Stimulated activated CD8-positive, alpha-beta memory T cell treated with anti-CD3 and anti-CD28 coated beads, Interleukin-7, amount 100 ng/mL, for 24 hours (primary cell): ENCODE measurements around the gene UVRAG.
"Not testable (repeated sequence)": the region's sequence is repeated elsewhere in the genome, so short reads cannot be mapped to it uniquely, and the experiment has no call there.

Experiments used
- DNase-seq: peaks from one replicate; pipeline ENCODE4 v3.0.0-alpha.2; 2020; ENCODE audit warnings: low read depth

UVRAG gene

DNA sequence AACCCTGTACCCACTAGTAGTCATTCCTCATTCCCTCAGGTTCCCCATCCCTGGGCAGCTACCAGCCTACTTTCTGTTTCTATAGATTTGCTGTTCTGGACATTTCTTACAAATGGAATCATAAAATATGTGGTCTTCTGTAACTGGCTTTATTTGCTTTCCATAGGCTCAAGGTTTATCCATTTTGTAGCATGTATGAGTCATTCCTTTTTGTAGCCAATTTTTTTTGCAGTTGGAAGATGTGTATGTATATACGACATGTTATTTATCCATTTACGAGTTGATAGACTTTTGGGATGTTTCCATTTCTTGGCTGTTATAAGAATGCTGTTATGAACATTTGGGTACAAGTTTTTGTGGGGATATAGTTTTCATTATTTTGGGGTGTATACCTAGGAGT lies 260.7 kb downstream of the UVRAG start:
- no peak for DNase-seq

DNA sequence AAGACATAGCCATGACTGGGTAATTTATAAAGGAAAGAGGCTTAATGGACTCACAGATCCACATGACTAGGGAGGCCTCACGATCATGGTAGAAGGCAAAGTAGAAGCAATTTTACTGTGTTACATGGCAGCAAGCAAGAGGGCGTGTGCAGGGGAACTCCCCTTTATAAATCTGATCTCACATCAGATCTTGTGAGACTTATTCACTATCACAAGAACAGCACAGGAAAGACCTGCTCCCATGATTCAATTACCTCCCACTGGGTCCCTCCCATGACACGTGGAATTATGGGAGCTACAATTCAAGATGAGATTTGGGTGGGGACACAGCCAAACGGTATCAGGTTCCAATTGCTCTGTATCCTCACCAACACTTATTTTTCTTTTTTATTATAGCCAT lies 261.2 kb downstream of the UVRAG start:
- not testable (repeated sequence) for DNase-seq

DNA sequence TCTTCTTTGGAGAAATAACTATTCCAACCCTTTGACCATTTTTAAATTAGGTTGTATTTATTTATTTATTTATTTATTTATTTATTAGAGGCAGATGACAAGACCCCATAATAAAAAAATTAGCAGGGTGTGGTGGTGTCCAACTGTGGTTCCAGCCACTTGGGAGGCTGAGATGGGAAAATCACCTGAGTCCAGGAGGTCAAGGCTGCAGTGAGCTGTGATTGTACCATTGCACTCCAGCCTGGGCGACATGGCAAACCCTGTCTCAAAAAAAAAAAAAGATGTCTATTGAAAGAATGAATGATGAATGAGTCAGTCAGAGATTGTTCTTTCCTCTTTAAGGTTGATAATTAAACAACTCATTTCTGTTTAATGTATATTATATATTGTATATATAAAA lies 261.7 kb downstream of the UVRAG start:
- no peak for DNase-seq

DNA sequence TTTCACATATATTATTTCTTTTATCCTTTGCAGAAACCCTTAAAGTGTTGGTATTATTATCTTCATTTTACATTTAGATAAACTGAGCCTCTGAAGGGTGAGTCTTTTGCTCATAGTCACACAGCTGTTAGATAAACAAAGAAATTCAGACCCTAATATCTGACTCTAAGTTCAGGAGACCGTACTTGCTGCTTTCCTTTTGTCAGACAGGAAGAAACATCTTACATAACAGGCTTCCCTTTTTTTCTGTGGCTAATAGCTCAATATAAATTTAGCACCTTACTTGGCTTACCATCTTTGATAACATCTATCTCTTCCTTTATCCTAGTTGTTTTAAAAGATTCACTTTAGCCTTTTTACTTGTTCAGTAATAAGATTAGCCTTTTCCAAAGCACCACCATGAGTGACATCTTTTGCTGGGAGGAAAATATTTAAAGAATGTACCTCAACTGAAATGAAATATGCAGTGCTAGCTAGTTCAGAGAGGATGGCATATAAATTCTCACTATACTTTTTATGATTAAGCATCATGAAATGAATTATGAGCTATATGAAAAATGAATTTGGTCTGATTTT lies 262.7 kb downstream of the UVRAG start:
- no peak for DNase-seq

DNA sequence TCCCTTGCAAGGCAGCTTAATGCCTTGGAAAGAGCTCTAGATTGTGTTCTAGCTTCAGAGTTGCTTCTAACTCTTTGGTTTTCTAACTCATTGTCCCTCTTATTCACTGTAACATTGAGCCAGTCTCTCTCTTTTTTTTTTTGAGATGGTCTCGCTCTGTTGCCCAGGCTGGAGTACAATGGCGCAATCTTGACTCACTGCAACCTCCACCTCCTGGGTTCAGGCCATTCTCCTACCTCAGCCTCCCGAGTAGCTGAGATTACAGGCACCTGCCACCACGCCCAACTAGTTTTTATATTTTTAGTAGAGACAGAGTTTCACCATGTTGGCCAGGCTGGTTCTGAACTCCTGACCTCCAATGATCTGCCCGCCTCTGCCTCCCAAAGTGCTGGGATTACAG lies 266.1 kb downstream of the UVRAG start:
- DNase-seq = not testable (repeated sequence)

DNA sequence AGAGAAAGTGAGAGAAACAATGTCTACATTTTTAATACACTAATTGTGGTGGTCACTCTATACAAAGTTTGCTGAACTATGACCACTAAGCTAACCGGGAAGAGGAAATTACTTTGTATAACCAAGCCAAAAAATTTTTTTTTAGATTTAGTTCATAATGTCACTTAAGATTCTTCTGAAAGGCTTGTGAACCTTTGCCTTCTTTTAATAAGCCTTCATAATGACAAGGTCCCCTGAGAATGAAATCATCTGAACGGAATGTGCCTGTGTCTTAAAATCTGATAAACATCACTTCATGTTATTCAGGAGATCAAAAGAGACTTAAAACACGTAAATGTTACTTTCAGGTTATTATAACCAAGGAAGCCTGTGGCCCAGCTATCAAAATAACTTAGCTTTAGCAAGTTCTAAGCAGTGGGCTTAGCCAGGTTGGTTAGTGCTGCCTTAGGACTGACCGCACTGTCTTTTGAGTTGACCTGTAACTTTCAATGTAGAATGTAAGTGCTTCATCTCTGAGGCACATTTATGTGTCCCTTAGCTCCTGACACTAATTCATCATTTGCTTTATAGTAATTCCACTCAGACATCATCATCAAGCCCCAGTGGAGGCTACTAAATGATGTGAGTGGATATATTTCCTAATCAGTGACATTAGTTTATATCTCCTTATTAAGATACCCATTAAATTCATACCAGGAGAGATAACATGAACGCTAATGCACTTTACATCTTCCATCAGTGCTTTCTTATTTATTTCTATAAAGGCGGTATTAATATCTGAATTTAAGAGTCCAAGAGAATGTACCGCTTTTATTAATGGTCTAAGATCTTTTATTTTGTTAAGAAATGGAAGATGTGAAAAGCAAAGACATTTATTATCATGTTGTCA lies 268.8 kb downstream of the UVRAG start:
- DNase-seq = no peak

DNA sequence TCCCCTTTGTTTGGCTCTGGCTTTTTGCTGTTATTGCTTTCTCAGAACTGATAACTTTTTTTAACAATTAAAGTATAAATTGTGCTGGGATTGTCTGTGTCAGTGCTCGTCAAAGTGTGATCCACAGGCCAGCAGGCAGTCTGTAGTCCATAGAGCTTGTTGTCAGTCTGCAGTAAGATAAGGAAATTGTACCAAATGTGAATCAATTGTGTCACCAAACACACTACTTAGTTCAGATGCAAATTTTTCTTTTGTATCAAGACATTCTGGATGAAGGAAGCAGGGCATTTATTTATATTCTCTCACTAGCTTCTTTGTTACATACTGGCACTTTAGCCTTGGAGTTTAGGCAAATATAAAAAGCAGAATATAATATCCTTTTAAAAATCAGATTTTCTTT lies 270.3 kb downstream of the UVRAG start:
- no peak for DNase-seq

DNA sequence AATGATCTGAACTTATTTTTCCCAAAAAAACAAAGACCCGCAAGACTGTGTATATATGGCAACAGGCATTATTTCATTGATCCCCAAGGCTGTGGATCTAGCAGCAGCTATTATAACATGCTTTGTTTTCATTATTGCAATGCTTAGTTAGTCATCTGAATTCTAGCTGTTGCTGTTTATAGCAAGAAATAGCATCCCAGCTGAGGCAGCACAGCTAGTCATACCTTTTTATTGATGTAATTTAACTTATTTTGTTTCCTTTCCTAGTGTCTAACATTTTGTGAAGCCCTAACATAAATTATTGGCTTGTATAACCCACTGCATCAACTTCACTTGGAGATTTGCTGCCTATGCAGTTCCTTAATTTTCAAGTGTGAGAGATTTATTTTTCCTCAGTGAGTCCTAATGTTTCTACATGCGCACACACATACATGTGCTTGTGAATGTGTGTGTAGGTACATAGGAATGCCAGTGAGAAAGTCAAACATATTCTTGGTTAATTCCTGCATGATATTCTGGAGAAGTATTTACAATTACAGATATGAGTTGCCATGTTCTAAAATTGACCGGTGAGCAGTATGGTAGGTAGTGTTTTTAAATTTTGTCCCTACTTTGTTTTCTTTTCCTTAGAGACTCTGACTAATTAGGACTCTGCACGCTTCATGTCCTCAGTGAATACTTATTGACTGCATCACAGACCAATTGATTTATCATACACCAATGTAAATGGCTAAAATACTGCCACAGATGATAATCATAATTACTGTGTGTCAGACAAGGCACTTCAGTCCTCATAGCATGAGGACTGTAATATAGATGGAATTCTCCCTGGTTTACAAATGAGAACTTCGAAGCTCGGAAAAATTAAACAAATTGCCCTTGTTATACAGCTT lies 272.0 kb downstream of the UVRAG start:
- no peak for DNase-seq

DNA sequence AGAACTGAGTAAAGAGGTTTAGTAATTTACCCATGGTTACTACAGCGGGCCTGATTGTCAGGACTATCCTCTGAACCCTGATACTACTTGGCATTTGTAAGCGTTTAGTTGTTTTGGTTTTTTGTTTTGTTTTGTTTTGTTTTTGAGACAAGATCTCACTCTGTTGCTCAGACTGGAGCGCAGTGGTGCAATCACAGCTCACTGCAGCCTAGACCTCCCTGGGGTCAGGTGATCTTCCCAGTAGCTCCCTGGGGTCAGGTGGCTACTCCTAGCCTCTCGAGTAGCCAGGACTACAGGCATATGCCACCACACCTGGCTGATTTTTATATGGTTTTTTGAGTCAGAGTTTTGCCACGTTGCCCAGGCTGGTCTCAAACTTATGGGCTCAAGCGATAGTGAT lies 272.7 kb downstream of the UVRAG start:
- no peak for DNase-seq

DNA sequence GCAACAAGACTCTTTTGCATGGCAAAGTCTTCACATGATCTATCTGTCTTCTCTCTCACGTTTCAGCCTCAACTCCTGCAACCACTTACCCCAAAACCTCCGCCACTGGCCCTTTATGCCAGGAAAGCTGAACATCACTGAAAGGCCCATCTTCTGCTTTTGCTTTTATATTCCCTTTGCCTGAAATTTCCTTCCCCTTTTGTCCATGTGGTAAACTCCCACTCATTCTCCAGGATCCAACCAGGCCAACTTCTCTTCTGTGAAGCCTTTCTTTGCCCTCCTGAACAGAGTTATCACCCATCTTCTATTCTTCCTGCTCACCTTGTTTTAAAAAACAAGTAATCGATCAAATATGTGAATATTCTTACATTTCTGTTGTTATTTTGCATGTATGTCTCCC lies 273.5 kb downstream of the UVRAG start:
- no peak for DNase-seq

DNA sequence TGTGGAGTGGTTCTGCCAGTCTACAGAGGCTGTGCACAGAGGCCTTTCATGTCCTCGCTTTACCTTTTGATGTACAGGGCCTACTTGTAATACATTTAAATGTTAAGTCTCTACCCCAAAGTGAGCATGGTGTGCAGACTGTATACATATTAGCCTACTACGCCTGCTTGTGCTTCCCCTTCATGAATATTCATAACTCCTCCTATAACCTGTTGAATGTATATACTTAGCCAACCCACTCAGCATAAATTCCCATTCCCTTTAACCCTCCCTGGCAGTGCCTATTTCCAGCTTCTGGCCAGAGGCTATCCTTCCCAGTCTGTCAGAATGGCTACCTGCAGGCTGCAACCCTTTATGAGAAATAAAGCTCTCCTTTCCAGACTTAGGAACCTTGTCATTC lies 275.2 kb downstream of the UVRAG start:
- DNase-seq = no peak

DNA sequence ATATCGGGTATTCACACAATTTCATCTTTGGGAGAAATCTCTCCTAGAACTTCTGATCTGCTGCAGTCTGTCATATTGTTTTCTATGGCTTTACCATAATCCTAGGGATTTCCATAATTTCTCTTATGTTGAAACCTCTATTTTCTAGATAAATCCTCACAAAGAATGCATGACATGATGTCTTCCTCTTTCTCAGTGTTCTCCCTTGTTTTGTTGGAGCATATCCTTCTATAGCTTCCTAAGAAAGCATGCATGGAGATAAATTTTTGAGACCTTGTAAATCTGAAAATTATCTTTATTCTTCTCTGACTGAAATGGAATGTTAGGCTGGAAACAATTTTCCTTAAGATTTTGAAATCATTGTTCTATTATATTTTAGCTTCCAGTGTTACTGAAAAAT lies 275.8 kb downstream of the UVRAG start:
- no peak for DNase-seq

DNA sequence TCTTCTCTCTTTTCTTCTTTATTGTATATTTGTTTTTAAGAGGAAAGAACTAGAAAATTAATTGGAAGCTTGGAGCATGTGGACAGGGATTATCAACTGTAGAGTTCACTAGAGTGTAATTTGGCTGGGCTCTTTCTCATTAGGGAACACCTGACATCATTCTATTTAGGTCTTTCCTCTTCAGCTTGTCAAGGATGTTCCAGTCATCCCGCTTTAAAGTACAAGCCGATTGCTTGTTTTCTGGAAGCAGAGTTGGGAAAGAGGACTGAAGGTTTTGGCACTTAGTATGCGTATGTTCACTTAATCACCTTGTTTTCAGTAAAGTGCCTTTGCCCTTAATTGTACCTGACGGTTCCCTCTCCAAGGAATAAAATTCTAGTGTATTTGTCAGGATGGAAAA lies 279.7 kb downstream of the UVRAG start:
- no peak for DNase-seq

DNA sequence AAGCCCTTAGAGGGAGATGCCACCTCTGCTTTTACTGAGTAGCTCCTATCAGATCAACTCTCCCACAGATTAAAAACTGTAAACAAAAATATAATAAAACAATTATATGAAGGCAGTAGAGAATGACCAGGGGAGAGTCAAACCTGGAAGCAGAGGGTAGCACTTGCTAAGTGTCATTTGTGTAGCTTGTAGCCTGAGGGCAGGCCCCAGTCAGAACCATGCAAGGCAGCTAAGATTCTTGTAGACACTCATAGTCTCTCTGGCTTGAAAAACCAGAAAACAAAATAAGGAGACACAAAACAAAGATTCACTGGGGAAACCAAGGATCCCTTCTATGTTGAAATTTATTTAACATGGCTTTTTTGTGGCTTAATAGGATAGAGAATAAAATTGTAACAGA lies 280.9 kb downstream of the UVRAG start:
- DNase-seq = no peak

DNA sequence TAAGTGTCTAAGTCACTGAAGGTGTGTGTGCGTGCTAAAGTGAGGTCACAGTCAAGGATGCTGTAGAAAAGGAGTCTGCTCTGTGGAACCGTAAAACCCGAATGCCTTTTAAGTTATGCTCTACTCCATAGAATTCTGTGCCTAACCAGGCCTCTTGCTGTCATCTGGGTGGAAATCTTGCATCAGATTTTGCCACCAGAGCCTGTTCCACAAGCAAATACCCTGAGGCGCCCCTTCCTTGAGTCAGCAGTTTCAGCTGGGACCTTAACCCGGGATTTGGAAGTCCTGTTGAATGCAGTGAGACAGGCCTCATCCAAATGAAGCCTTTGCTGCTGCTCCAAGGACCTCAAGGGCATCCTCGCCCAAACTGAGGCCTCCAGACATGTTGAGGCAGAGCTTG lies 281.5 kb downstream of the UVRAG start:
- no peak for DNase-seq

DNA sequence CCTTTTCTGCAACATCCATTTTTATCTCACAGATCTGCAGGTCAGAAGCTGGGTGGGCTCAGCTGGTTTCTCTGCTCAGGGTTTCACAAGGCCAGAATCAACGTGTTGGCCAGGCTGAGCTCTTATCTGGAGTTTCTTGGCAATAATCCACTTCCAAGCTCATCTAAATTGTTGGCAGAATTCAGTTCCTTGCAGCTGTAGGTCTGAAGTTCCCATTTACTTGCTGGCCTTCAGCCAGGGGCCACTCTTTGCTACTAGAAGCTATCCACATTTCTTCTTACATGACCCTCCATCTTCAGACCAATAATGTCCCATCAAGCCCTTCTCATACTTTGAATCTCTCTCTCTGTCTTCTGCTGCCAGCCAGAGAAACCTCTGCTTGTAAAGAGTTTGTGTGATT lies 287.8 kb downstream of the UVRAG start:
- no peak for DNase-seq

DNA sequence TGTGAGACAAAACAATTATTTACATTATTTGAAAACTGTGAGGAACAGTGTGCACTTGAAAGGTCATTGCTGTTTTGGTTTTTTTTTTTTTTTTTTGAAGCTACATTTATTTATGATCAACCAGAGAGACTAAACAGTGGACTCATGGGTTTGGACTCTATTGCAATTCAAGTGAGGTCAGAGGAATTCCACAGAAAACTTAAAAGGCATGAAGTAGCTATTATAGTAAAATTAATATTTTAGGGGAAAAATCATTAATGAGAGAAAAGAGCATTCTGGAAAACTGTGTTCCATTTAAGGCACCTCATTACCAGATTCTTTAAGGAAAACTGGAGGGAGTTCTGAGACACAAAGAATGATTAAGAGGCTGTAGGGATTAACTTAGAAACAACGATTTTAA lies 288.4 kb downstream of the UVRAG start:
- DNase-seq = no peak

DNA sequence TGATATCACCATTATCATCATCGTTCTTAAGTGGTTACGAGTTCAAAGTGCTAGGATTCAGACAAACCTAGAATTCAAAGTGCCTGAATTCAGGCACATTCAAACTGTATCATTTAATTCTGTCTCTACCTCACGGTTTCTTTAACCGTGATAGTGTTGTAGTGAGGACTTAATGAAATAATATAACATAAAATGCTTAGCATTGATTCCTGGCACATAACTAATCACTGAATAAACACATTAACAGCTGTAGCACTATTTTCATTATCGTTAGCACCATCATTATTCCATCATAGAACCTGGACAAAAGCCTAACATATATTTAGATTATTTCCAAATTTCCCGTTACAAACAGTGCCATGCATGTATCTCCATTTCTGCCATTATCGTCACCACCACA lies 289.3 kb downstream of the UVRAG start:
- no peak for DNase-seq

DNA sequence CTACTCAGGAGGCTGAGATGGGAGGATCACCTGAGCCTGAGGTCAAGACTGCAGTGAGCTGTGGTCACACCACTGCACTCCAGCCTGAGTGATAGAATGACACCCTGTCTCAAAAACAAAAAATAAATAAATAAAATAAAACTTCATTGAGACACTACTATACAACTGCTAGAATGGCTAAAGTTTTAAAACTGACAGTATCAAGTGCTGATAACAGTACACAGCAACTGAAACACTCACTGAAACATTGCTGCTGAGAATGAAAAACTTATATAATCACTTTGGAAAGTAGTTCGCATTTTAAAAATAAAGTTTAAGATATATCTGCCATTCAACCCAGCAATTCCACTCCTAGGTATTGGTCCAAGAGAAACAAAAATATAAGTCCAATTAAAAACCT lies 290.6 kb downstream of the UVRAG start:
- no peak for DNase-seq

DNA sequence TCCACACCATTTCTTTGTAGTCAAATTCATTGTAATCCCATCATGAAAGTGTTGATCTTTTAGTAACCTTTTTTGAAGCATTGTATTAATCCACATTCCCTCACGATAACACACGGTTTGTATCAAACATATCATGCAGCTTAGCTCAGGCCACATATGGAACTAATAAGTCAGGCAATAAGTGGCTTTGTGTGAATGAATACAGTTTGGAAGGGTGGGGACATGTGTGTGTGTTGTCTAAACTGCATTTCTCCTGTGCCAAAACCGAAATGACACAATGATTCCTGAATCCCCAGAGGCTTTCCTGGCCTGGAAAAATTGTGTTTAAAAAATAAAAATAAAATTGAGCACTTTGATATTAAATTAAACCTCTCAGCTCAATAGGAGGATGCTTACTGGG lies 293.0 kb downstream of the UVRAG start:
- no peak for DNase-seq

DNA sequence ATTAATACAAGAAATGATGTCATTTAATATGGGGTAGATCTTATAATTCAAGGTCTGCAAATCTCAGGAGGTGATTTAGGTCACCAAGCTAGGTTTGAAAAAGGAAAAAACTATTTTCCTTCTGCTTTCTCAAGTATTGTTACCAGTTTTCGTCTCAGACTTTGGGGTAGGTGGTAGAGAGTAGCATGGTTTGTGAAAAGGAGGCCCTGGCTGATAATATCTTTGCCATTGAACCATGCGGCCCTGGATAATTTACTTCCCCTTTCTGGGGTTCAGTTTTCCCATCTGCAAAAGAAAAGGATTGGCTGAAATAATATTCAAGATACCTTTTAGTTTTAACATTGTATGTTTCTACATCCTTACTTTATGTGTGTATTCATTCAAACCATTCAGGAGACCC lies 299.2 kb downstream of the UVRAG start:
- no peak for DNase-seq

DNA sequence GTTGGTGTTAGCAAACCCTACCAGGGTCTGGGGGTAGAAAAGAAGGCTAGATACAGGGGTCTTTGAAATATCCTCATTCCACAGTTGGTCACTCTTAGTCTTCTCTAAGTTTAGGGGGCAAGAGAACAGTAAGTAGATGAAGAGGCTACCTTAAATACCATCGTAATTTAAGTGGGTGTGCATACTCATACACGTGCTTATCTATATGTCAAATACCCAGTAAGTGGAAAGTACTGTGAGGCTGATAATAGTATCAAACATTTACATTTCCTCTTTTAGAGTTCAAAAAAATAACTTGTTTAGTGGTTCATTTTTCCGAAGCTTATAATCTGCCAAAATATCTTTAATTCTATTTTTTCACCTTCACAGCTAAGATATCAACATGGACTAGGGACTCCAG lies 300.5 kb downstream of the UVRAG start:
- DNase-seq = no peak

DNA sequence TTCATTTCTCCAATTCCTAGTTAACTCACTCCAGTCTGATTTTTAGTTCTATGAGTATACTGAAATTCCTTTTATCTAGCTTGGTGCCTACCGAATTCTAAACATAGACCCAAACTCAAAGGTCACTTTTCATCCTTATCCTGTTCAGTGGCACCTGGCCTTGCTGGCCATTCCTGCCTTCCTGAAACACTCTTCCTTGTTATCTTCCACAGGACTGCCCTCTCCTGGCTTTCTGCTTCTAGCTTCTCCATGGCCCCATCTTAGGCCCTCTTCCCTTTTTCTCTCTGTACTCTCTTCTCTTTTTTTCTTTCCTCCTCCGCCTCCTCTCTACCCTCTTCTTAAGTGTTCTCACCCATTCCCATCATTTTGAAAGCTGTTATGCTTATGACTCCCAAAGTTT lies 304.0 kb downstream of the UVRAG start:
- no peak for DNase-seq
